ENCODE data around the gene BEST2. TPM values are rescaled to one million over a fixed set of nuclear protein-coding genes. Genes with fewer than 3 reads are reported as not detected.

The BEST2 gene
- total RNA-seq, 1 donor from 2014 or later = 1.2 TPM

DNA sequence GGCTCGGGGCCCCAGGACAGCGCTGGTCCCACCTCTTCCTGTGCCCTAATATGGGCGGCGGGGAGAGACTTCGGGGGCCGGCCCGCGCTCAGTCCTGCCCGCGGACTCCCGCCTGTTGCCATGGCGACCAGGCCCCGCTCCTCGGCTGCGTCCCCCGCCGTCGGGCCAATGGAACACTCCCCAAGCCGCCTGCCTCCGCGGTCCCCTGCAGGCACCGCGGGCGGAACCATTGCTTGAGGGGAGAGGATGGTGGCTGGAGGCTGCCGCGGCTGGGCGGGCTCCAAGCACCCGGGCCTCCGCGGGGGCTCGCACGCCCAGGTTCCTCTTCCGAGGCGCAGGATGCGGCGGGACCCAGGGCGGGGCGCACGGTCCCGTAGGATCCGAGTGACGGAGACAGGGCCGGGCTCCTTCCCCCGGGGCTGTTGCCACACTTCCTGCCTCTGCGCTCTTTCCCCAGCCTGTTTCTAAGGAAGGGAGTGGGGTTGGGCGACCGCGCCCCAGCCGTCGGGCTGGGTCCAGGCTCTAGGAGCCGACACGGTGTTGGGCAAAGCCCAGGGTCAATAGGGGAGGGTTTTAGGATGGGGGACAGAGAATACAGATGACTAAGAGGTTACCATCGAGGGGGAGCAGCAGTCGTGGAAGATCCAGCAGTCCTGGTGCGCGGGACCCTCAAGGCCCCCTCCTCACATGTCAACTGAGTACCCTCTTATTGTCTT is 38.5 kb downstream of the BEST2 start:
- intact Hi-C loops (cut with DNase I) = no loop called here
- no peaks in the 10 kb centered on the region for H3K27me3 ChIP-seq
- no peaks in the 10 kb centered on the region for H3K36me3 ChIP-seq
- H3K9me3 ChIP-seq = no peaks in the 10 kb centered on the region
- DNase-seq (ENCODE audit: extremely low spot score in 2 of 2) = peak in 1 of 2 donors; percentile 98
- TF ChIP-seq POLR2A (IDR thresholded peaks at IDR 0.05) (peak in 1 of 2 donors; percentile 96), POLR2AphosphoS5 (IDR thresholded peaks at IDR 0.05; ENCODE audit: insufficient read depth in 1 of 2, low read depth in 1 of 2) (peak; percentile 90 to 99), CTCF (IDR thresholded peaks at IDR 0.05) (no peak)
- peak overlapping the region; percentile 85 to 96 for H3K4me3 ChIP-seq
- H3K4me1 ChIP-seq = peaks cover 55% of the 10 kb centered on the region
- H3K27ac ChIP-seq = peak overlapping the region; percentile 97

DNA sequence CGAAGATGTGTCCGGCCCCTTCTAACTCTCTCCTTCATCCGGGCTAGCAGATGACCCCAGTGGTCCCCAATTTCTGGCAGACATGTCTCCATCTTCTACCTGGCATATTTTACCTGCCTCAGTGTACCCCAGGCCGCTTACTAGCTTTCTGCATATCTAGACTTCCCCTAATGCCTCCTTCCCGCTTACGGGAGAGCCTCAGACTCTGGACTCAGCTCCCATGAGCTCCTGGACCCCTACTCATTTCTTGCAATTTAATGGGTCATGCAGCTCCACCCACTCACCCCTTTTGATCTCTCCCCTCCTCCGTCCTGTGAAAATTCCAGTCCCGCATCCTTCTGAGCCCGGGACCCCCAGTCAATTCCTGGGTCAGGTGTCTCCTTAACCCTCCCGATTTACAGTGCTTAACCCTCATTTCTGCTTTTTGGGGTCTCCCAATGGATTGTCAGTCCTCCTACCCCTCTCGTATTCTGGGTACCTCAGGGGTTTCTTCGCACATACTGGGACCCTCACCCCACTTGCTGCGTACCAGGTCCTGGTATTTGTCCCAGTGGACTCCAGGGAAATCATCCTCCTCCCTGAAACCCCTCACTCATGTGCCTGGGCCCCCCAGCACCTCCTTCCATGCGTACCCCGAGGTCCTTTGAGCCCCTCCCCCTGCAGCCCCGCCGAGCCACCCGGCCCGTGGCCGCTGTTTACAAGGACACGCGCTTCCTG is 39.2 kb downstream of the BEST2 start:
- peaks cover 49% of the 10 kb centered on the region for H3K4me1 ChIP-seq

DNA sequence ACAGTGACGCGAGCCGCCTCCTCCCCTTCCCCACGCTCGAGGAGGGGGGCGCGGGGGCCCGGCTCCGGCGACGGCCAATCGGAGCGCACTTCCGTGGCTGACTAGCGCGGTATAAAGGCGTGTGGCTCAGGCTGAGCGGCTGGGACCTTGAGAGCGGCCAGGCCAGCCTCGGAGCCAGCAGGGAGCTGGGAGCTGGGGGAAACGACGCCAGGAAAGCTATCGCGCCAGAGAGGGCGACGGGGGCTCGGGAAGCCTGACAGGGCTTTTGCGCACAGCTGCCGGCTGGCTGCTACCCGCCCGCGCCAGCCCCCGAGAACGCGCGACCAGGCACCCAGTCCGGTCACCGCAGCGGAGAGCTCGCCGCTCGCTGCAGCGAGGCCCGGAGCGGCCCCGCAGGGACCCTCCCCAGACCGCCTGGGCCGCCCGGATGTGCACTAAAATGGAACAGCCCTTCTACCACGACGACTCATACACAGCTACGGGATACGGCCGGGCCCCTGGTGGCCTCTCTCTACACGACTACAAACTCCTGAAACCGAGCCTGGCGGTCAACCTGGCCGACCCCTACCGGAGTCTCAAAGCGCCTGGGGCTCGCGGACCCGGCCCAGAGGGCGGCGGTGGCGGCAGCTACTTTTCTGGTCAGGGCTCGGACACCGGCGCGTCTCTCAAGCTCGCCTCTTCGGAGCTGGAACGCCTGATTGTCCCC is 39.9 kb downstream of the BEST2 start, which contains the start of gene JUNB:
Gene JUNB (plus strand): TSS at position 142 of the 706 bp plus-strand sequence. CDS start 286 bp downstream, at position 428.
- TF ChIP-seq POLR2AphosphoS5 (IDR thresholded peaks at IDR 0.05; ENCODE audit: insufficient read depth in 1 of 2, low read depth in 1 of 2) (peak; percentile 99 to 100), CTCF (IDR thresholded peaks at IDR 0.05) (peak in 1 of 3 experiments; percentile 12), POLR2A (IDR thresholded peaks at IDR 0.05) (peak; percentile 97 to 100)

More for the DNA sequence above, 39.2 kb downstream of the BEST2 start:
- no peaks in the 10 kb centered on the region for H3K27me3 ChIP-seq
- no peak for DNase-seq (ENCODE audit: extremely low spot score in 2 of 2)
- no peaks in the 10 kb centered on the region for H3K36me3 ChIP-seq
- H3K27ac ChIP-seq = peak overlapping the region; percentile 97
- intact Hi-C loops (cut with DNase I) = no loop called here
- H3K9me3 ChIP-seq = no peaks in the 10 kb centered on the region
- H3K4me3 ChIP-seq = peak overlapping the region; percentile 85 to 96
- TF ChIP-seq CTCF (IDR thresholded peaks at IDR 0.05) (no peak), POLR2A (IDR thresholded peaks at IDR 0.05) (no peak), POLR2AphosphoS5 (IDR thresholded peaks at IDR 0.05; ENCODE audit: insufficient read depth in 1 of 2, low read depth in 1 of 2) (no peak)

DNA sequence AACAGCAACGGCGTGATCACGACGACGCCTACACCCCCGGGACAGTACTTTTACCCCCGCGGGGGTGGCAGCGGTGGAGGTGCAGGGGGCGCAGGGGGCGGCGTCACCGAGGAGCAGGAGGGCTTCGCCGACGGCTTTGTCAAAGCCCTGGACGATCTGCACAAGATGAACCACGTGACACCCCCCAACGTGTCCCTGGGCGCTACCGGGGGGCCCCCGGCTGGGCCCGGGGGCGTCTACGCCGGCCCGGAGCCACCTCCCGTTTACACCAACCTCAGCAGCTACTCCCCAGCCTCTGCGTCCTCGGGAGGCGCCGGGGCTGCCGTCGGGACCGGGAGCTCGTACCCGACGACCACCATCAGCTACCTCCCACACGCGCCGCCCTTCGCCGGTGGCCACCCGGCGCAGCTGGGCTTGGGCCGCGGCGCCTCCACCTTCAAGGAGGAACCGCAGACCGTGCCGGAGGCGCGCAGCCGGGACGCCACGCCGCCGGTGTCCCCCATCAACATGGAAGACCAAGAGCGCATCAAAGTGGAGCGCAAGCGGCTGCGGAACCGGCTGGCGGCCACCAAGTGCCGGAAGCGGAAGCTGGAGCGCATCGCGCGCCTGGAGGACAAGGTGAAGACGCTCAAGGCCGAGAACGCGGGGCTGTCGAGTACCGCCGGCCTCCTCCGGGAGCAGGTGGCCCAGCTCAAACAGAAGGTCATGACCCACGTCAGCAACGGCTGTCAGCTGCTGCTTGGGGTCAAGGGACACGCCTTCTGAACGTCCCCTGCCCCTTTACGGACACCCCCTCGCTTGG is 40.7 kb downstream of the BEST2 start:
- intact Hi-C loops (cut with DNase I) = no loop called here
- H3K4me1 ChIP-seq = peaks cover 42% of the 10 kb centered on the region
- no peaks in the 10 kb centered on the region for H3K9me3 ChIP-seq
- peak overlapping the region; percentile 85 to 96 for H3K4me3 ChIP-seq
- H3K27ac ChIP-seq = peak overlapping the region; percentile 97
- TF ChIP-seq POLR2AphosphoS5 (IDR thresholded peaks at IDR 0.05; ENCODE audit: insufficient read depth in 1 of 2, low read depth in 1 of 2) (peak in 1 of 2 donors; percentile 71), CTCF (IDR thresholded peaks at IDR 0.05) (no peak), POLR2A (IDR thresholded peaks at IDR 0.05) (peak in 1 of 2 donors; percentile 2)
- H3K36me3 ChIP-seq = no peaks in the 10 kb centered on the region
- no peaks in the 10 kb centered on the region for H3K27me3 ChIP-seq
- DNase-seq (ENCODE audit: extremely low spot score in 2 of 2) = peak in 1 of 2 donors; percentile 88

More for the DNA sequence above, 39.9 kb downstream of the BEST2 start, which contains the start of gene JUNB:
- peak within 1 kb of the TSS; percentile 97 for H3K27ac ChIP-seq
- intact Hi-C loops (cut with DNase I) = no loop called here
- DNase-seq (ENCODE audit: extremely low spot score in 2 of 2) = peak in 1 of 2 donors; percentile 99
- no peaks in the 10 kb centered on the region for H3K27me3 ChIP-seq
- H3K4me1 ChIP-seq = peaks cover 49% of the 10 kb centered on the region
- H3K36me3 ChIP-seq = no peaks in the 10 kb centered on the region
- peak within 1 kb of the TSS; percentile 85 to 96 for H3K4me3 ChIP-seq
- H3K9me3 ChIP-seq = no peaks in the 10 kb centered on the region
